A549 (cell line): ENCODE measurements around the gene AFAP1.

Experiments used
- CTCF ChIP-seq: fragments of >200 bp; sonication (Bioruptor Twin); formaldehyde crosslinking; IDR thresholded peaks from 3 replicates; pipeline ENCODE4 v1.5.1; 2016
- EP300 ChIP-seq, 2 experiments: fragments of >200 bp; sonication (Bioruptor Twin); formaldehyde crosslinking; IDR thresholded peaks; 2 replicates in 1 of 2; 3 replicates in 1 of 2; pipeline ENCODE4 v1.6.1; 2016 to 2017
- FOSL2 ChIP-seq, 2 experiments: fragments of 450-650 bp in 1 of 2; fragments of >200 bp in 1 of 2; sonication (Bioruptor Twin) in 1 of 2; formaldehyde crosslinking; IDR thresholded peaks; 2 replicates each; pipeline versions ENCODE4 v1.5.0 to v1.6.1; 2016 to 2020; ENCODE audit warnings: mild to moderate bottlenecking in 1 of 2, moderate library complexity in 1 of 2
- HMGXB4 ChIP-seq: fragments of 250-450 bp; sonication (Bioruptor Pico); IDR thresholded peaks from 2 replicates; pipeline ENCODE4 v1.5.0; 2021; ENCODE audit warnings: mild to moderate bottlenecking, moderate library complexity, borderline replicate concordance
- MAX ChIP-seq: IDR thresholded peaks from 2 replicates; pipeline ENCODE4 v1.6.1; 2012
- POLR2A ChIP-seq: IDR thresholded peaks from 2 replicates; pipeline ENCODE4 v1.6.1; 2012; ENCODE audit warnings: mild to moderate bottlenecking, low read length
- POLR2AphosphoS2 ChIP-seq: conservative IDR thresholded peaks from 2 replicates; pipeline ENCODE4 v1.6.1; 2012; ENCODE audit warnings: low read length, improper control_type of control experiment, inconsistent platforms
- RFX5 ChIP-seq: fragments of 450-650 bp; IDR thresholded peaks from 2 replicates; pipeline ENCODE4 v1.7.1; 2014; ENCODE audit warnings: antibody characterized with exemption, mild to moderate bottlenecking, moderate library complexity
- RNF2 ChIP-seq: fragments of 200-600 bp; sonication (generic); IDR thresholded peaks from 2 replicates; pipeline ENCODE4 v1.6.1; 2016; ENCODE audit warnings: low read depth, mild to moderate bottlenecking, antibody characterized with exemption, moderate library complexity, borderline replicate concordance
- USF2 ChIP-seq: fragments of 450-650 bp; IDR thresholded peaks from 2 replicates; pipeline ENCODE4 v1.6.1; 2014; ENCODE audit warnings: antibody characterized with exemption
- ZC3H11A ChIP-seq: fragments of 450-650 bp; IDR thresholded peaks from 2 replicates; pipeline ENCODE4 v1.6.1; 2014; ENCODE audit warnings: antibody characterized with exemption, mild to moderate bottlenecking

- TF ChIP-seq FOSL2 (IDR thresholded peaks at IDR 0.05) (no peak), FOSL2 (CRISPR knock-in tag; IDR thresholded peaks at IDR 0.05) (no peak), POLR2A (no peak), RNF2 (no peak), ZC3H11A (no peak), CTCF (no peak), MAX (no peak), RFX5 (no peak), EP300 (IDR thresholded peaks at IDR 0.05) (no peak), POLR2AphosphoS2 (no peak), USF2 (no peak), HMGXB4 (CRISPR knock-in tag) (no peak)
Measured at GRCh38 chr4:7808752-7809151, 130.9 kb downstream of the AFAP1 start.
